ENCODE measurements around the gene IL1F10.

Gene IL1F10

GRCh38 chr2:113067681-113068080 lies at the start of gene IL1F10:
Gene IL1F10, plus strand, starts transcription at chr2:113067970. Its CDS starts 4,769 bp downstream, at chr2:113072739.
- DNase-seq (ENCODE audit: insufficient read length, low spot score) (no peak), FAIRE-seq (no peak)

- FAIRE-seq (no peak), DNase-seq (ENCODE audit: insufficient read length, low spot score) (no peak)
These were observed 49.3 kb upstream of the IL1F10 start for GRCh38 chr2:113018509-113018908.

- FAIRE-seq = no peak
- DNase-seq (ENCODE audit: insufficient read length, low spot score) = no peak
These were observed 46.5 kb upstream of the IL1F10 start for GRCh38 chr2:113021312-113021711.

- DNase-seq (ENCODE audit: insufficient read length, low spot score) = no peak
- no peak for FAIRE-seq
These were observed 43.0 kb upstream of the IL1F10 start for GRCh38 chr2:113024764-113025163.

- no peak for FAIRE-seq
- DNase-seq (ENCODE audit: insufficient read length, low spot score) = no peak
These were observed 42.0 kb upstream of the IL1F10 start for GRCh38 chr2:113025737-113026136.

GRCh38 chr2:113027691-113028090 lies 40.1 kb upstream of the IL1F10 start:
- FAIRE-seq (no peak), DNase-seq (ENCODE audit: insufficient read length, low spot score) (no peak)

GRCh38 chr2:113028112-113028511 lies 39.7 kb upstream of the IL1F10 start:
- no peak for DNase-seq (ENCODE audit: insufficient read length, low spot score)

GRCh38 chr2:113032737-113033136 lies 35.0 kb upstream of the IL1F10 start:
- no peak for FAIRE-seq

More at GRCh38 chr2:113028112-113028511, 39.7 kb upstream of the IL1F10 start:
- FAIRE-seq = no peak

GRCh38 chr2:113034016-113034415 lies 33.8 kb upstream of the IL1F10 start:
- DNase-seq (ENCODE audit: insufficient read length, low spot score) = no peak
- no peak for FAIRE-seq

More at GRCh38 chr2:113032737-113033136, 35.0 kb upstream of the IL1F10 start:
- no peak for DNase-seq (ENCODE audit: insufficient read length, low spot score)

GRCh38 chr2:113036763-113037162 lies 31.0 kb upstream of the IL1F10 start:
- no peak for FAIRE-seq

GRCh38 chr2:113038291-113038690 lies 29.5 kb upstream of the IL1F10 start:
- DNase-seq (ENCODE audit: insufficient read length, low spot score) = no peak
- no peak for FAIRE-seq

More at GRCh38 chr2:113036763-113037162, 31.0 kb upstream of the IL1F10 start:
- DNase-seq (ENCODE audit: insufficient read length, low spot score) = no peak

GRCh38 chr2:113039158-113039557 lies 28.6 kb upstream of the IL1F10 start:
- FAIRE-seq (no peak), DNase-seq (ENCODE audit: insufficient read length, low spot score) (no peak)

GRCh38 chr2:113039719-113040118 lies 28.1 kb upstream of the IL1F10 start:
- FAIRE-seq = no peak
- DNase-seq (ENCODE audit: insufficient read length, low spot score) = no peak

GRCh38 chr2:113041871-113042270 lies 25.9 kb upstream of the IL1F10 start:
- no peak for FAIRE-seq
- no peak for DNase-seq (ENCODE audit: insufficient read length, low spot score)

GRCh38 chr2:113046465-113046864 lies 21.3 kb upstream of the IL1F10 start:
- FAIRE-seq (no peak), DNase-seq (ENCODE audit: insufficient read length, low spot score) (no peak)

GRCh38 chr2:113050921-113051895 lies 16.6 kb upstream of the IL1F10 start:
- DNase-seq (ENCODE audit: insufficient read length, low spot score) = no peak
- FAIRE-seq = no peak

- FAIRE-seq (no peak), DNase-seq (ENCODE audit: insufficient read length, low spot score) (no peak)
These were observed 15.3 kb upstream of the IL1F10 start, which contains the start of gene IL36B for GRCh38 chr2:113052396-113052917. Gene IL36B, minus strand, starts transcription at chr2:113052867.

- FAIRE-seq = no peak
- no peak for DNase-seq (ENCODE audit: insufficient read length, low spot score)
These were observed 14.1 kb upstream of the IL1F10 start for GRCh38 chr2:113053666-113054065.

- FAIRE-seq (no peak), DNase-seq (ENCODE audit: insufficient read length, low spot score) (no peak)
These were observed 13.7 kb upstream of the IL1F10 start for GRCh38 chr2:113054066-113054465.

- FAIRE-seq (no peak), DNase-seq (ENCODE audit: insufficient read length, low spot score) (no peak)
These were observed 11.2 kb upstream of the IL1F10 start for GRCh38 chr2:113056521-113056920.

- FAIRE-seq = no peak
- DNase-seq (ENCODE audit: insufficient read length, low spot score) = no peak
These were observed 10.7 kb upstream of the IL1F10 start for GRCh38 chr2:113057117-113057516.

Measured in GM19239 (cell line).